LNCaP clone FGC (cell line): ENCODE results near the gene RGS6.
A peak's percentile ranks its signal among the peaks of the same experiment; 100 is the strongest.

ENCODE experiments used
- DNase-seq: peaks from one replicate; pipeline ENCODE4 v3.0.0-alpha.2; 2011; ENCODE audit warnings: low read depth
- H3K4me3 ChIP-seq: 2 replicates; pipeline ENCODE4 v1.5.1; 2011; ENCODE audit warnings: mild to moderate bottlenecking, low read depth, low read length, control low read depth
- TF ChIP-seq, protein P1 (sequence below): IDR thresholded peaks from 2 replicates; pipeline ENCODE4 v1.5.1; 2012; ENCODE audit warnings: mild to moderate bottlenecking; ENCODE audit not compliant: control insufficient read depth, insufficient read depth; ENCODE audit errors: extremely low read depth

Gene RGS6

DNA sequence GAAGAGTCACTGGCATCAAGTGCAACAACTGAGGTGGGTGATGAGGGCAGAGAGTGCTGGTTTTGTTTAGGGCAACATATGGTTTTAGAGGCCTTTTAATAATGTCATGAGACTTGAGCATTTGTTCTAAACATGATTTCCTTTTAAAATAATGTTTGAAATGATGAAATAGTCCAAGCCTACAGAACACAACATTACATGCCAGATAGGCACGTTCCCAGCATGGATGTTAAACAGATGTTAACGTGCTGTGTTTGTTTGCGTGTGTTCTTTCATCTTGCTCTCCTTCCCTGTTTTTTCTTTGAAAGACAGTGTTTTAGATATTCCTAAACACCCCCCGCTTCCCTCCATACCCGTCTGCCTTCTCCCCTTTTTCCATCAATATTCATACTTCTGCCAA is 82.3 kb downstream of the RGS6 start:
- TF ChIP-seq, protein P1, sequence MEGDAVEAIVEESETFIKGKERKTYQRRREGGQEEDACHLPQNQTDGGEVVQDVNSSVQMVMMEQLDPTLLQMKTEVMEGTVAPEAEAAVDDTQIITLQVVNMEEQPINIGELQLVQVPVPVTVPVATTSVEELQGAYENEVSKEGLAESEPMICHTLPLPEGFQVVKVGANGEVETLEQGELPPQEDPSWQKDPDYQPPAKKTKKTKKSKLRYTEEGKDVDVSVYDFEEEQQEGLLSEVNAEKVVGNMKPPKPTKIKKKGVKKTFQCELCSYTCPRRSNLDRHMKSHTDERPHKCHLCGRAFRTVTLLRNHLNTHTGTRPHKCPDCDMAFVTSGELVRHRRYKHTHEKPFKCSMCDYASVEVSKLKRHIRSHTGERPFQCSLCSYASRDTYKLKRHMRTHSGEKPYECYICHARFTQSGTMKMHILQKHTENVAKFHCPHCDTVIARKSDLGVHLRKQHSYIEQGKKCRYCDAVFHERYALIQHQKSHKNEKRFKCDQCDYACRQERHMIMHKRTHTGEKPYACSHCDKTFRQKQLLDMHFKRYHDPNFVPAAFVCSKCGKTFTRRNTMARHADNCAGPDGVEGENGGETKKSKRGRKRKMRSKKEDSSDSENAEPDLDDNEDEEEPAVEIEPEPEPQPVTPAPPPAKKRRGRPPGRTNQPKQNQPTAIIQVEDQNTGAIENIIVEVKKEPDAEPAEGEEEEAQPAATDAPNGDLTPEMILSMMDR: no peak
- DNase-seq: no peak
- no peak overlapping the region for H3K4me3 ChIP-seq

DNA sequence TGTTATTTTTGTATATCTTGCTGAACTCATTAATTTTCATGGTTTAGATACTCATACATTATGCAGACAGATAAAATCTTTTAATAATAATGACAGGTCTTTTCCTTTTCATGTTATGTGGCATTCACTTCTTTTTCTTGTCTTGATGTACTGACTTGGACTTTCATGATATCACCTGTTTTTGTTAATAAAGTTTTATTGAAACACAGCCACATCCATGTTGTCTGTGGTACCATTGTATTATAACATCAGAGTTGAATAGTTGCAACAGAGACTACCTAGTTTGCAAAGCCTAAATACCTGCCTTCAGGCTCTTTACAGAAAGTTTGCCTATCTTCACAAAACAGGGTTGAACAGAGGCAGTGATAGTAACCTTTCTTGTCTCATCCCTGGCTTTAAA is 85.1 kb downstream of the RGS6 start:
- DNase-seq: no peak
- no peak overlapping the region for H3K4me3 ChIP-seq
- TF ChIP-seq, protein P1: no peak

DNA sequence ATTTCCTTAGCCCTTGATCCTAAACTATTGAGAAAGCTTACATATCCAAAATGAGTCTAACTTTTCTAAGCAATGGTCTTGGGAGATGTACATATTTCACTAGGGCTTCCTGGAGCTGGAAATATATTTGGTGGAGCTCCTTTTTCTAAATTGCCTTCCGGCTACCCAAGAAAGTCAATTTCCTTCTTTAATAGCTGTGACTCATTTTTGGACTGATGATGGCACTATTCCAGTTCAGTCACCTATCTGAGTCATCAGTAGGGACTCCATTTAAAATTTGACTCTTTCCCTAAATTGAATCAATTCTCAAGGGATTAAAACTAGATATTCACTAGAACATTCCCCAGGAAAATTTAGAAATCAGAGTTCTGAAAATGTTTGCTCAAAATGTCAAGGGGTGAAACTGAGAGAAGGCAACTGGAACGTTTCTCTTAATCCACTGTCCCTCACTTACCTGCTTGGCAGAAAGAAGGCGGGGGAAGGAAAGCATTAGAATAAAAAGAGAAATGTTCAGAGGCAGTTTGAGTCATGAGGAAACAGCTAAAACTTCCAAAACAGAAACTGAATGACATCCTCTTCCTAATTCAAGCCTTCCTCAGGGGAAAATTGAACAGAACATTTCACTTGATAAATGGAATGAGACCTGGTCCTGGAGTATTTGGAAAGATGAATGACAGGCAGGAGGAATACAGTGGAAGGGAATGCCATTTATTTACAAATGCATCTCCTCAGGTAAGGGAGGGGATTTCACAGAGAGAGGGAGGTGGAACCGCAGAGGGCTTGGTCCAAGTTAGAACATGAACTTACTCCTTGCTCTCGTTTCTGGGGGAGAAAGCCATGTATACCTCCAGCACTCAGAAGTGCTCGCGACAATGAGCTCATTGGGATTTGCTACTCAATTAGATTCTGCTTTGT is 91.2 kb downstream of the RGS6 start:
- no peak for DNase-seq
- TF ChIP-seq, protein P1: no peak
- no peak overlapping the region for H3K4me3 ChIP-seq

DNA sequence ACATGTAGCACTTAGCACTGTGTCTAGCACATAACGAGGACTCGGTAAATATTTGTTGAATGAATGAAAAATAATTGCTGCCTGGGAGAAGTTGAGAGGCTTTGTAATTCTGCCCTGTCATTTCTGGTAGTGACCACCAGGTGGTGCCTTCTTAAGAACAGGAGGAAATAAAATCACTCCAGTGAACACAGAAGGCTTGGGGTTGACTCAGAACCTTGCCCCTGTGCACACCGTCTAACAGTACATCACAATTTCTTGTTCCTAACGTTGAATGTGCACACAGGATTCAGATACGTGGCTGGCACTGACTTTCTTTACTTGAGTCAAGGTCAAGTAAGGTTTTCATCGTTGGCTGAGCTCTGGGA is 91.8 kb downstream of the RGS6 start:
- peak; percentile 28 for DNase-seq
- H3K4me3 ChIP-seq: no peak overlapping the region

DNA sequence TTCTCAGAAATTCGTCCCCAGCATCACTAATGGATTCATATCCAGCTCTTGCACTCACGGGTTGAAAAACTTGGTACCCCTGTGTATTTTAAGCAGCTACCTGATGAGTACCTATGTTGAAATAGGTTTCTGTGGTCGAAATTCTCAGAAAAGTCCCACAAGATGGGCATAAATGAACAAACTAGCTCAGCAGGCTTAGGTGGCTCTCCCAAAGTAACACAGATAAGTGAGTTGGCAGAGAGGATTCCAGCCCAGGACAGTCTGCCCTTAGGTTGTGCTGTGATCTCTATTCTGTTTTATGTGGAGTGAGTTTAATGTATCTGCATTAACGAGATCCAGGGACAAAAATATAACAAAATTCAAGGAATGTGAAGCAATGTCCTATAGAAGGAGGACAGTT is 92.3 kb downstream of the RGS6 start:
- no peak overlapping the region for H3K4me3 ChIP-seq
- no peak for DNase-seq
- TF ChIP-seq, protein P1: no peak

More for the DNA sequence above, 91.8 kb downstream of the RGS6 start:
- TF ChIP-seq, protein P1: peak; percentile 50

DNA sequence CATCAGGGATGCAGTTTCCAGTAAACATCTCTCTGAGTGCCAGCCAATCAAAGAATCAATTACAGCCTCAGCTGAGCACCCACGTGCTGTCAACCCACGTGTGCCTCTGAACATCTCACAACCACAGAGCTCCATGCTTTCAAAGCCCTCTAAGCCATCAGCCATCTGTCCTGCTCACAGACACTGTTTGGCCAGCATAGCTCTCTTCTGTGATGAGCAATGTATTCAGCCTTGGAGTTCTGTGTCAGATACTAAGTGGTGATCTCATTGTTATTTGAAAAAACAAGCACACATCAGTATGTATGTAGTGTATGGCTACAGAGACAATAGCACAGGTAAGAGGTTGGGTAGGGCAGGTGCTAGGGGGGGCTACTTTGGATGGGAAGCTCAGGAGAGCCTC is 94.3 kb downstream of the RGS6 start:
- TF ChIP-seq, protein P1: no peak
- DNase-seq: no peak
- H3K4me3 ChIP-seq: no peak overlapping the region

DNA sequence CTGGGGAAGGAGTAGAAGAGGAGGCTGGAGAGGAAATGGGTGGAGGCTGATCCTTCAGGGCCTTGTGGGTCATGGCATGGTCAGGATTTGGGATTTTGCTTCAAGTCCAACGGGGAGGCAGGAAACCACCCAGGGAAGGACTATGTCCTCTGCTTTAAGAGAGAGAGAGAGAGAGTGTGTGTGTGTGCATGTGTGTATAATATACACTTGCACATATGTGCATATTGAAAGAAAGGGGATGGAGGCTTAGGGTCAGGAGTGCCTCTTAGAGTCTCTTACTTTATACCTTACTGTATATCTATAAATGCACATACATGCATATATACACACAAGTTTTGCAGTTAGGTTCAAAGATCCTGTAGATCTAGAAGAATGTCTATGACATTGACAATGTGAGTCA is 94.8 kb downstream of the RGS6 start:
- DNase-seq: no peak
- no peak overlapping the region for H3K4me3 ChIP-seq
- TF ChIP-seq, protein P1: no peak
